ENCODE results near the gene CPA3.
A peak's percentile ranks its signal among the peaks of the same experiment; 100 is the strongest.

Gene CPA3

GRCh38 chr3:148922467-148922866, 57.4 kb downstream of the CPA3 start:
- DNase-seq: no peak

GRCh38 chr3:148923592-148923991, 58.5 kb downstream of the CPA3 start:
- DNase-seq: no peak

GRCh38 chr3:148924562-148924961, 59.5 kb downstream of the CPA3 start:
- no peak for DNase-seq

- DNase-seq: no peak
Measured at GRCh38 chr3:148925845-148926244, 60.7 kb downstream of the CPA3 start.

- DNase-seq: no peak
Measured at GRCh38 chr3:148930752-148931151, 65.7 kb downstream of the CPA3 start.

- DNase-seq: no peak
Measured at GRCh38 chr3:148931574-148931973, 66.5 kb downstream of the CPA3 start.

GRCh38 chr3:148932972-148933371, 67.9 kb downstream of the CPA3 start:
- DNase-seq: no peak

- no peak for DNase-seq
Measured at GRCh38 chr3:148937467-148938255, 72.6 kb downstream of the CPA3 start.

GRCh38 chr3:148938306-148938705, 73.2 kb downstream of the CPA3 start:
- no peak for DNase-seq

GRCh38 chr3:148938936-148939335, 73.8 kb downstream of the CPA3 start:
- no peak for DNase-seq

GRCh38 chr3:148940983-148941382, 75.9 kb downstream of the CPA3 start:
- DNase-seq: no peak

- peak; percentile 48 for DNase-seq
Measured at GRCh38 chr3:148943506-148944205, 78.6 kb downstream of the CPA3 start.

- no peak for DNase-seq
Measured at GRCh38 chr3:148945116-148945515, 80.0 kb downstream of the CPA3 start.
